Measurements from ENCODE around the gene LPCAT1.

LPCAT1 gene

DNA sequence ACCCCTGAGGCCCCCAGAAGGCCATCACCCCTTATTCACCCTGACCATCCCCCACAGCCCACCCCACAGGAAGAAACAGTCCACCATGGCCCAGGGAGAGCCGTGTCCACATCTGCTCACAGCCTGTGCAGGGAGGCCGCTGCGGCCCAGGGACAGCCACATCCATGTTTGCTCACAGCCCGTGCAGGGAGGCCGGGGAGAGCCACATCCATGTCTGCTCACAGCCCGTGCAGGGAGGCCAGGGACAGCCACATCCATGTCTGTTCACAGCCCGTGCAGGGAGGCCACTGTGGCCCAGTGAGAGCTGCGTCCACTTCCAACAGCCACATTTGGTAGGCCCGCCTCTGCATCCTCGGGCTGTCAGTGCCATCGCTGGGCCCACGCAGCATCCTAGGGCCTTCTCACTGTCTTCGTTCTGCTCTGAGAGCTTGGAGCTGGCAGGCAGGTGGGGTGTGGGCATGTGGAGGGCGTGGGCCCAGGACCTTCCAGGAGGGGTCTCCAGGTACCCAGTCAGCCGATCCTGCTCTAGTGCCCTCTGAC is 38.1 kb downstream of the LPCAT1 start:
- POLR2A ChIA-PET: no interaction called here
- H3K36me3 ChIP-seq (ENCODE audit: control insufficient read depth in 4 of 4, insufficient read depth in 4 of 4, low read length in 3 of 4): peaks cover 0 to 47% (median 29%) of the 10 kb centered on the region in 4 experiments

DNA sequence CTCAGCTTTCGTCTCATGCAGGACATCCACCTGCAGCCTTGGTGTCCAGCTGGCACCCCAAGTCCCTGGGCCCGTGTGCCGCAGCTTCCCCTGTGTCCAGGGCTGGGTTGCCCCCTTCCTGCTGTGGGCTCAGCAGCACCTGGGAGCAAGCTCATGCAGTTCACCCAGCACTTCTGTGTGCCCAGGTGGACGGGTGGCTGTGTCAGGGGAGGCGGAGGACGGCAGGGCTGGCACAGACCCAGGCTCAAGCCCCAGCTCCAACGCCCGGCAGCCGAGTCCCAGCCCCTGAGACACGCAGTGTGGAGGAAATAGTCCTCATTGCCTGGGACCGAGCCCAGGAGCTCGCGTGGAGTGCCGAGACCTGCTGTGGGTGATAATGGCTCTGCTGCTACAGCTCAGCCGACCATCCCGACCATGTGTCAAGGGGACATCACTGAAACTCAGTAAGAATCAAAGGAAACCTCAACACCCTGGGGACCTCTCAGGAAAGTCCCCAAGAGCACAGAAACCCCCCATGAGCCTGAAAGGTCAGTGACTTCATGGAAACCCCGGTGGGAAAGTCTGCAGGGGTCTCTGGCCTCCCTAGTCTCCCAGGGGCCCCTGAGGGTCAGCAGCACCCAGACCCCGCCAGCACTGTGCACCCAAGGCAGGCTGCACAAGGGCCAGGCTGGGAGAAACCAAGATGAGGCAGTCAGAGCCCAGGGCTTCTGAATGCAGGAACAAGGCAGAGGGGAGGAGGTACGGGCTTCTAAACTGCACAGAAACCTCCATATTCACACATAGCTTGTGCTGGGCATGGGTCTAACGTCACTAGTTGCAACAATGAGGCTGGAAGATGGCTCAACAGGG is 38.8 kb downstream of the LPCAT1 start:
- 92% methylated on average over 18 of the region's 20 CpGs for WGBS (ENCODE audit: insufficient coverage)
- H3K9me3 ChIP-seq (ENCODE audit: control extremely low read depth in 1 of 5, control insufficient read depth in 4 of 5, insufficient read depth in 2 of 5, low read depth in 1 of 5, low read length in 4 of 5): no peaks in the 10 kb centered on the region
- H3K4me3 ChIP-seq (ENCODE audit: control insufficient read depth in 1 of 7, extremely low read depth in 1 of 7, insufficient read depth in 4 of 7, low read depth in 2 of 7, low read length in 6 of 7): no peak overlapping the region
- H3K36me3 ChIP-seq (ENCODE audit: control insufficient read depth in 4 of 4, insufficient read depth in 4 of 4, low read length in 3 of 4): peaks cover 0 to 42% (median 25%) of the 10 kb centered on the region in 4 experiments
- POLR2A ChIA-PET: no interaction called here
- H3K27me3 ChIP-seq (replicated peaks in 2 of 5; ENCODE audit: control insufficient read depth in 4 of 5, insufficient read depth in 5 of 5, low read length in 4 of 5): no peaks in the 10 kb centered on the region
- CTCF ChIA-PET: interaction anchor here (0.6 to 4.2 kb wide), 3 partner anchors 8 to 159 kb away, joined by 3 to 24 read pairs (median 3); no protein-coding TSS in a partner anchor
- no peak overlapping the region for H3K27ac ChIP-seq (ENCODE audit: insufficient read depth in 1 of 2, low read depth in 1 of 2, low read length in 2 of 2, poor library complexity in 1 of 2, severe bottlenecking in 2 of 2)
- DNase-seq: peak in 1 of 3 donors; percentile 26
- peaks cover 0 to 7% (median 0%) of the 10 kb centered on the region in 4 experiments for H3K4me1 ChIP-seq (ENCODE audit: control extremely low read depth in 1 of 4, control insufficient read depth in 4 of 4, insufficient read depth in 4 of 4, low read length in 3 of 4)

More for the DNA sequence above, 38.1 kb downstream of the LPCAT1 start:
- DNase-seq: no peak
- no peaks in the 10 kb centered on the region for H3K27me3 ChIP-seq (replicated peaks in 2 of 5; ENCODE audit: control insufficient read depth in 4 of 5, insufficient read depth in 5 of 5, low read length in 4 of 5)
- H3K4me1 ChIP-seq (ENCODE audit: control extremely low read depth in 1 of 4, control insufficient read depth in 4 of 4, insufficient read depth in 4 of 4, low read length in 3 of 4): peaks cover 0 to 7% (median 0%) of the 10 kb centered on the region in 4 experiments
- no peak overlapping the region for H3K4me3 ChIP-seq (ENCODE audit: control insufficient read depth in 1 of 7, extremely low read depth in 1 of 7, insufficient read depth in 4 of 7, low read depth in 2 of 7, low read length in 6 of 7)
- 85% methylated on average over 14 of the region's 15 CpGs for WGBS (ENCODE audit: insufficient coverage)
- CTCF ChIA-PET: interaction anchor here (1.1 kb wide), 1 partner anchor 9 kb away, joined by 3 read pairs; no protein-coding TSS in a partner anchor
- H3K27ac ChIP-seq (ENCODE audit: insufficient read depth in 1 of 2, low read depth in 1 of 2, low read length in 2 of 2, poor library complexity in 1 of 2, severe bottlenecking in 2 of 2): no peak overlapping the region
- H3K9me3 ChIP-seq (ENCODE audit: control extremely low read depth in 1 of 5, control insufficient read depth in 4 of 5, insufficient read depth in 2 of 5, low read depth in 1 of 5, low read length in 4 of 5): no peaks in the 10 kb centered on the region

DNA sequence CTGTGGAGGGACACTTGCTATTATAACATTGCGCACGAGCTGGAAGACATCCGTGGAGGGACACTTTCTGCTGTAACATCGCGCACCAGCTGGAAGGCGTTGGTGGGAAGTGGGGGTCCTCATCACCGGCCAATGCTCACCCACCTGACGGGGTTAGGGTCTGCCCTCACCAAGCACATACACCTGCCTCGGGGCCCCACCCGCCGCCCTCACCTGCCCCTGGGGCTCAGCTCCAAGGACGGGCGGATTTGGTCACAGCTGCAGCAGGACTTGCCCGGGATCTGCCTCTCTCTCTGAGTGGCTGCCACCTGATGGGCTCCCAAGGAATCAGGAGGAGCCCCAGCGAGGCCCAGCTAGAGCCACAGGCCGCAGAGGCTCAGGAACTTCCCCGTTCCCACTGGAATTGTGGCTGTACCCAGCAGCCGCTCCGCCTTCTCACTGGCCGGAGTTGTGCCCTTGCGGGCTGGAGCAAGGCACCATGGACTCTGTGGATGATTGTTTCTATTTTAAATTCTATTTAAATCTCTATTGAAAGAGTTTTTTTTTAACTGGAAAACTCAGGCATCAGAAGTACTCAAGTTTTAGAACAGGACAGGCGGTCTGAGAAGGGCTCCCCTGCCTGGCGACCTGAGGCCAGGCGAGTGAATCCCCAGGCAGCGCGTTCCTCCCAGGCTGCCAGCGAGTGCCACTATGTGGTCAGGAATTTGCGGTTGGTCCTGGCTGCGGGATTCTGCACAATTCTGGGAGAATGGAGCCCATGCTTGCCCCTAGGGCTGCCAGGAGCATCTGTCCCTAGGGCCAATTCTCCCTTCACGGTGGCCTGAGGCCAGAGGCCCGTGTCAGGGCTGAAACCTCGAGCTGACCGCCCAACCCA is 39.7 kb downstream of the LPCAT1 start:
- 97% methylated on average over 22 of the region's 33 CpGs for WGBS (ENCODE audit: insufficient coverage)
- Histone ChIP-seq H3K9me3 (ENCODE audit: control extremely low read depth in 1 of 5, control insufficient read depth in 4 of 5, insufficient read depth in 2 of 5, low read depth in 1 of 5, low read length in 4 of 5) (no peaks in the 10 kb centered on the region), H3K4me3 (ENCODE audit: control insufficient read depth in 1 of 7, extremely low read depth in 1 of 7, insufficient read depth in 4 of 7, low read depth in 2 of 7, low read length in 6 of 7) (no peak overlapping the region), H3K36me3 (ENCODE audit: control insufficient read depth in 4 of 4, insufficient read depth in 4 of 4, low read length in 3 of 4) (peaks cover 0 to 35% (median 22%) of the 10 kb centered on the region in 4 experiments), H3K27ac (ENCODE audit: insufficient read depth in 1 of 2, low read depth in 1 of 2, low read length in 2 of 2, poor library complexity in 1 of 2, severe bottlenecking in 2 of 2) (no peak overlapping the region), H3K27me3 (replicated peaks in 2 of 5; ENCODE audit: control insufficient read depth in 4 of 5, insufficient read depth in 5 of 5, low read length in 4 of 5) (no peaks in the 10 kb centered on the region), H3K4me1 (ENCODE audit: control extremely low read depth in 1 of 4, control insufficient read depth in 4 of 4, insufficient read depth in 4 of 4, low read length in 3 of 4) (peaks cover 0 to 10% (median 0%) of the 10 kb centered on the region in 4 experiments)
- no peak for DNase-seq
- POLR2A ChIA-PET: interaction anchor here (0.6 kb wide), 1 partner anchor 69 kb away, joined by 7 read pairs; no protein-coding TSS in a partner anchor
- CTCF ChIA-PET: interaction anchor here (0.6 to 4.2 kb wide), 4 partner anchors 8 to 160 kb away, joined by 3 to 24 read pairs (median 4); no protein-coding TSS in a partner anchor

DNA sequence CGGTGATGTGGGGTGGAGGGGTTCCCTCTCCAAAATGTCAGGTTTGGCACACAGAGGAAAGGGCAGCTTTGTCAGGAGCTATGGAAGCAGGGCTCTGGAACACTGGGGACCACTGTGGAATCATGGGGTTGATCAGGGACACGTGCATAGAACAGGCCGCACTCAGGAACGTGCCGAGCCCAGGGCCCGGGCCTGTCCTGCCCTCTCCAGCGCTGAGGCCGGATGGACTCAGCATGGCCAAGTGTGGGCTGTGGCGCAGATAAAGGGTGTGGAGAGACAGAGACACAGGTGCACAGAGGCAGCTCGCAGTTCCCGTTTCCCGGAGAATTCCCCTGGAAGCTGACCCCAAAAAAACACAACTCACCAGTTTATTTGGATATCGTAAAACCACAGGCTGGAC is 40.7 kb downstream of the LPCAT1 start:
- no peaks in the 10 kb centered on the region for H3K27me3 ChIP-seq (replicated peaks in 2 of 5; ENCODE audit: control insufficient read depth in 4 of 5, insufficient read depth in 5 of 5, low read length in 4 of 5)
- WGBS (ENCODE audit: insufficient coverage): over 99% methylated on average over 11 of the region's 13 CpGs
- DNase-seq: no peak
- H3K27ac ChIP-seq (ENCODE audit: insufficient read depth in 1 of 2, low read depth in 1 of 2, low read length in 2 of 2, poor library complexity in 1 of 2, severe bottlenecking in 2 of 2): no peak overlapping the region
- H3K4me3 ChIP-seq (ENCODE audit: control insufficient read depth in 1 of 7, extremely low read depth in 1 of 7, insufficient read depth in 4 of 7, low read depth in 2 of 7, low read length in 6 of 7): no peak overlapping the region
- ChIA-PET CTCF (interaction anchor here (0.8 to 4.2 kb wide), 4 partner anchors 9 to 161 kb away, joined by 3 to 24 read pairs (median 4); no protein-coding TSS in a partner anchor), POLR2A (interaction anchor here (0.6 kb wide), 1 partner anchor 70 kb away, joined by 7 read pairs; no protein-coding TSS in a partner anchor)
- H3K36me3 ChIP-seq (ENCODE audit: control insufficient read depth in 4 of 4, insufficient read depth in 4 of 4, low read length in 3 of 4): peaks cover 0 to 33% (median 24%) of the 10 kb centered on the region in 4 experiments
- no peaks in the 10 kb centered on the region for H3K9me3 ChIP-seq (ENCODE audit: control extremely low read depth in 1 of 5, control insufficient read depth in 4 of 5, insufficient read depth in 2 of 5, low read depth in 1 of 5, low read length in 4 of 5)
- H3K4me1 ChIP-seq (ENCODE audit: control extremely low read depth in 1 of 4, control insufficient read depth in 4 of 4, insufficient read depth in 4 of 4, low read length in 3 of 4): peaks cover 0 to 11% (median 0%) of the 10 kb centered on the region in 4 experiments

DNA sequence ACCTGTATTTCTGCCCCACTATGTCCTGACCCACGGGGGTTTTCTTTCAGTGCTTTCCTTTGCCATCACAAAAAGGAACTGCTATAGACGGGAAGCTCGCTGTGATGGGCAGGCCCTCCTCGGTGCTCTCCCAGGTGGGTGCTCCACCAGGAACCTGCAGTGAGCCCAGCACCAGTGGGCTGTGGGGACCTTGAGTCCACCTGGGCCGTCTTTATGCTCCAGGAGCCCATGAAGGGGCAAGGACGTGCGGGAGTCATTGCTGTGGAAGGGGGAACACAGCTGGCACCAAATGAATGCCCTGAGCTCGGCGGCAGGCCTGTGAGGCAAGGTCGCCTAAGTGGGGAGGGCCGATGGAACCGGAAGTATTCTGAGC is 41.8 kb downstream of the LPCAT1 start:
- Histone ChIP-seq H3K27ac (ENCODE audit: insufficient read depth in 1 of 2, low read depth in 1 of 2, low read length in 2 of 2, poor library complexity in 1 of 2, severe bottlenecking in 2 of 2) (no peak overlapping the region), H3K9me3 (ENCODE audit: control extremely low read depth in 1 of 5, control insufficient read depth in 4 of 5, insufficient read depth in 2 of 5, low read depth in 1 of 5, low read length in 4 of 5) (no peaks in the 10 kb centered on the region), H3K36me3 (ENCODE audit: control insufficient read depth in 4 of 4, insufficient read depth in 4 of 4, low read length in 3 of 4) (peaks cover 0 to 28% (median 25%) of the 10 kb centered on the region in 4 experiments), H3K4me1 (ENCODE audit: control extremely low read depth in 1 of 4, control insufficient read depth in 4 of 4, insufficient read depth in 4 of 4, low read length in 3 of 4) (peaks cover 0 to 11% (median 3%) of the 10 kb centered on the region in 4 experiments), H3K4me3 (ENCODE audit: control insufficient read depth in 1 of 7, extremely low read depth in 1 of 7, insufficient read depth in 4 of 7, low read depth in 2 of 7, low read length in 6 of 7) (no peak overlapping the region), H3K27me3 (replicated peaks in 2 of 5; ENCODE audit: control insufficient read depth in 4 of 5, insufficient read depth in 5 of 5, low read length in 4 of 5) (no peaks in the 10 kb centered on the region)
- ChIA-PET POLR2A (no interaction called here), CTCF (interaction anchor here (0.9 to 4.2 kb wide), 2 partner anchors 119 to 162 kb away, joined by 3 to 24 read pairs; no protein-coding TSS in a partner anchor)
- WGBS (ENCODE audit: insufficient coverage): 91% methylated on average over 12 of the region's 12 CpGs
- no peak for DNase-seq

DNA sequence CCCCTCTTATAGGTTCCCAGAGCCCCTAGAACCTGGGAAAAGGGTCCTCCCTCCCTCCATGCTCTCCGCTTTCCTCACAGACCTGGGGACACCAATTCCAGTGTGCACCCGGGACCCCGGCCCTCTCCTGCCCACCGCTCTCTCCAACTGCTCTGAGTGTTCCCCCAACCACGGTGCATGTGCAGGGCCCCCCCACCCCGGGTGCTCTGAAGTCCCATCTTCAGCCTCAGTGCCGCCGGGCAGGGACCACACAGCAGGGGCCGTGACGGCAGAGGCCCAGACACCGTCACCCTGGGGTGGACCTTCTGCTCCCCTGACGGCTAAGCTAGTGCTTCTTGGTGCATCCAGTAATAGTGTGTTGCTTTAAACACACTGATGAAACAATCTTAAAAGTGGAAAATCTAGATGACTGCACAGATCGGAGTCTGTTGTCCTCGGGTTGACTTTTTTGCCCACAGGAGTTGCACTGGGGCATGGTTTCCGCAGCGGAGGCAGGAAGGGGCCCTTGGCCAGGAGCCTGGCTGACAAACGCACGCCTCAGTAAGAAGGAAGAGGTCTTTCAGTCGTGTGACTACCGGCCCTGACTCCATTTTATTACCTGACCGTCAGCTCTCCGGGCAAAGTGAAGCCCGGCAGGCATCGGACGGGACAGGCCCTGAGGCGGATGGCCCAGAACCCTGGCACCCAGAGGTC is 42.3 kb downstream of the LPCAT1 start:
- H3K27me3 ChIP-seq (replicated peaks in 2 of 5; ENCODE audit: control insufficient read depth in 4 of 5, insufficient read depth in 5 of 5, low read length in 4 of 5): no peaks in the 10 kb centered on the region
- no peaks in the 10 kb centered on the region for H3K9me3 ChIP-seq (ENCODE audit: control extremely low read depth in 1 of 5, control insufficient read depth in 4 of 5, insufficient read depth in 2 of 5, low read depth in 1 of 5, low read length in 4 of 5)
- 84% methylated on average over 25 of the region's 26 CpGs for WGBS (ENCODE audit: insufficient coverage)
- H3K4me1 ChIP-seq (ENCODE audit: control extremely low read depth in 1 of 4, control insufficient read depth in 4 of 4, insufficient read depth in 4 of 4, low read length in 3 of 4): peaks cover 0 to 11% (median 4%) of the 10 kb centered on the region in 4 experiments
- ChIA-PET POLR2A (no interaction called here), CTCF (interaction anchor here (0.9 to 4.2 kb wide), 5 partner anchors 11 to 163 kb away, joined by 3 to 24 read pairs (median 6); no protein-coding TSS in a partner anchor)
- peak in 1 of 3 donors; percentile 15 for DNase-seq
- H3K36me3 ChIP-seq (ENCODE audit: control insufficient read depth in 4 of 4, insufficient read depth in 4 of 4, low read length in 3 of 4): peaks cover 0 to 28% (median 27%) of the 10 kb centered on the region in 4 experiments
- no peak overlapping the region for H3K4me3 ChIP-seq (ENCODE audit: control insufficient read depth in 1 of 7, extremely low read depth in 1 of 7, insufficient read depth in 4 of 7, low read depth in 2 of 7, low read length in 6 of 7)
- H3K27ac ChIP-seq (ENCODE audit: insufficient read depth in 1 of 2, low read depth in 1 of 2, low read length in 2 of 2, poor library complexity in 1 of 2, severe bottlenecking in 2 of 2): no peak overlapping the region

Data from common myeloid progenitor, CD34-positive (primary cell).